Activated CD4-positive, CD25-positive, alpha-beta regulatory T cell treated with anti-CD3 and anti-CD28 coated beads, Interleukin-2, amount 50 U/mL, for 72 hours (primary cell): Measurements from ENCODE around the gene OBSL1.

Experiments used
- DNase-seq: peaks from one replicate; pipeline ENCODE4 v3.0.0; 2021

OBSL1 gene

DNA sequence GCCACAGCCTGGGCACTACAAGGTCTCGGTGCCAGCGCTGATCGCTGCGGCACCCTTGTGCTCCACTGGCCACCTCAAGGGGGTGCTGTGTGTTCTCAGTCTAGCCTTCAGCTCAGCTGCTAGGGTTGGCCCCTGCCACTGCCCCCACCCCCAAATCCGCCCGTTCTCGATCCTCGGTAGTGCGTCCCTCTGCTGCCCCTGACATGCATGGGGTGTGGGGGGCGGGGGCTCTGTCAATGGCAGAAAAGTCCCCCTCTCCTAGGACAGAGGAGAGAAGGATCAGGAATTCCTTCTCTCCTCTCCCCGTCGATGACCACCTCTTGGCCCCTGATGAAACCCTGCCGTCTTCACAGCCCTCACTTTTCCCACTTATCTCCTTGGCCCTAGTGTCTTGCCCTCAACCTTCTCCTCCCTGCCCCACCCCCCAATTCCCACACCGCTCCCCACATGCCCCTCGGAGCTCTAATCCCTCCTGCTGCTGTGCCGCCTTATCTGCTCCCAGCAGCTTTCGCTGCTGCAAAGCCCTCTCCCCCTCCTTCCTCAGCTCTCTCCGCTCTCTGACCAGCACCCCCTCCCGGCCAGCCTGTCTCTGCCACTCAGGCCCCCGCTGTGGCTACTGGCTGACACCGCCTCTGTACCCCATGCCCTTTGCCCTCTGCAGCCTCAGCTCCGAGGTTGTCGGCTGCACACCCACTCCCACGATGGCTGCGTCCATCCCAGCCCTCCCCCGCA is 61.4 kb downstream of the OBSL1 start:
- DNase-seq, result peak; percentile 45

- no peak for DNase-seq
These were observed 62.2 kb downstream of the OBSL1 start for GRCh38 chr2:219508971-219509779.

DNA sequence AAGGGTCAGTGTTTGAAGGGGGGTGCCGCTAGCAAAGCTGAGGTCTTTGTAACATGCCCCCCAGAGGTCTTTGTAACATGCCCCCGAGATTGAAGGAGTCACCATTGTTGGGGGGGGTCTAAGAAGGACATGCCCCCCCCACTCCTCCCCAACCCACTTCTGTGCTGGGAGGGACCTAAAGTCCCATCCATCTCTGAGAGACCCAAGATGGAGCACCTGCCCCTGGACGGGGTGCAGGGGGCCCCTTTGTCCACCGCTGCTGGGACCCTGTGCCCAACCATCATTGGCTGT is 63.0 kb downstream of the OBSL1 start:
- no peak for DNase-seq

GRCh38 chr2:219507581-219508443 is 63.5 kb downstream of the OBSL1 start:
- no peak for DNase-seq

DNA sequence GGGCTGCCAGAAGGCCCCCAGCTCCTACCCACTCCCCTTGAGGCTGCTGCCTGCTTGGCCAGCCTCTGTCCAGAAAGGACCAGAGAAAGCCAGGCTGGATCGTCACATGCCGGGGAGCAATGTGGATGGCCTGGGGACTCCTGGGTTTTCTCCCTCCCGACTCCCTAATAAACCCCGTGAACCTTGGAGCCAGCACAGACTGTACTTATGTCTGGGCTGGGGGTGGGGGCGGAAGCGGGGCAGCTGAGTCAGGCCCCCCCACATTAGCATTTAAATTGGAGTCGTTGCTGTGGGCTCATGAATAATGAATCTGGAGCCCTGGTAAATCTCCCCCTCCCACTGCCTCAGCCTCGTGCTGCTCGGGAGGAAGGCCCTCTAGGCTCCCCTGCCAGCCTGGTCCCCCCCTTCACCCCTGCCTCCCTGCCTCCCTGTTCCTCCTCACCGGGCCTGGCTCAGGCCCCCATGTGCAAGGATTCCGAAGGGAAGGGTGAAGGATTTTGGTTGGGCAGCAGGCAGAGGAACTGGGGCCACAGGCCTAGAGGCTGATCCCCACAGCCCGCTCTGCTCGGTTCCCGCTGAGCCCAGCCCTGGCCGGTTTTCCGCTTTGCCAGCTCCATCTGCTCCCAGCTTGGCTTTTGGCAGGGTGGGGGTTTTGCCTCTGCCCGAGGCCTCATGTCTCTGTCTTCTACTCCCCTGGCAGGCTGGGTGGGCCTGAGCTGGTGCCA is 64.4 kb downstream of the OBSL1 start:
- DNase-seq, result no peak

DNA sequence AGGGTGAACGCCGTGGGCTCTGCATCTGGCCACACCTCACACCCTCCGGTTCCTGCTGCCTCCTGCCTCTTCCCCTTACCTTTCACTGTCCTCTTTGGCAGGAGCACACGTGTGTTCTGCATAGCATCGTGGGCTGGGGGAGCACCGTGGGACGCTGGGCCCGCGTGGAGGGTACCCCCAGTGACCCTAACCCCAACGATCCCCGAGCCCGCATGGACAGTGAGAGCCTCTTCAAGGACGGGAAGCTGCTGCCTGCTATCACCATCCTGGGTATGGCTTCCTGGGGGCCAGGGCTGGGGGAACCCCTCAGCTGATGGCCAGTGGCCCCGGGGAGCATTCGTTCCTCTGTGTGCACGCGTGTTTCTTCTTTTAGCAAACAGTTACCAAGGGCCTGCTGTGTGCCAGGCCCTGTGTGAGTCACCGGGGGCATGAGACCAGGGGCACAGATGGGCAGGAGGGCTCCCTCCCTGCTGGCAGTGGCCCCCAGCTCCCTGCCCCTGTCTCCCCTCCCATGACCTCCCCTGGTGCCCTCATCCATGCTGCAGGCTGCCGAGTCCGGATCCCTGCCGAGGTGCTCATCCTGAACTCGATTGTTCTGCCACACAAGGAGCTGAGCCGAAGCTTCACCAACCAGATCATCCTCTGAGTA is 65.1 kb downstream of the OBSL1 start:
- DNase-seq, result no peak

GRCh38 chr2:219505585-219505984 is 65.8 kb downstream of the OBSL1 start:
- no peak for DNase-seq

DNA sequence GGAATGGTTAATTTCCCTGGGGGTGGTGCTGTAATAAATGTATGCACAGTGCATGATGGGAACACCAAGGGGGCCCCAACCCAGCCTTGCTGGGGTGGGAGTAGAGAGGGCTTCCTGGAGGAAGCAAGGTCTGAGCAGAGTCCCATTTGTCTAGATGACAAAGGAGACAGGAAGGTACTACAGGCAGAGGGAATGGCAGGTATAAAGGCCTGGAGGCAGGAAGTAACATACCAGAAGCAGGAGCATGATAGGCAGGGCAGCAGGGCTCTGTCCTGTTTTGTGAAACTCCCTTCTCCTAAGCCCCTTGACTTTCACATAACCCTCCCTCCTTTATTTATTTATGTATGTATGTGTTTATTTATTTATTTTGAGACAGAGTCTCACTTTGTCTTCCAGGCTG is 68.7 kb downstream of the OBSL1 start:
- no peak for DNase-seq

DNA sequence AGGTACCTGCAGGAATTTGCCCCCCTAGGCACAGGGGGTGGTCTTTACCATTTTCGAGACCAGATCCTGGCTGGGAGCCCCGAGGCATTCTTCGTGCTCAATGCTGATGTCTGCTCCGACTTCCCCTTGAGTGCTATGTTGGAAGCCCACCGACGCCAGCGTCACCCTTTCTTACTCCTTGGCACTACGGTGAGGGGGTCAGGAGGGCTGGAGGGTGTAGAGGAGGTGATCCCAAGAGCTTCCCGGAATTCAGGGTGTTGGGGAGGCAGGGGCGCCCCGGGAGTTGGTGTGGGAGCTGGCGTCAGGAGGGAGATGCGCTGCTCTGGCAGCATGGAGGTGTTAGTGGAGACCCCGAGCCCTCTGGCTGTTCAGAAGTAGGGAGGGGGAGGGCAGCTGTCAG is 69.5 kb downstream of the OBSL1 start:
- no peak for DNase-seq
